ENCODE data around the gene MZT2A. TPM values are rescaled to one million over a fixed set of nuclear protein-coding genes. Genes with fewer than 3 reads are reported as not detected.
A peak's percentile ranks its signal among the peaks of the same experiment; 100 is the strongest.
"Not testable (repeated sequence)": the region's sequence is repeated elsewhere in the genome, so short reads cannot be mapped to it uniquely, and the experiment has no call there.

Gene MZT2A
- total and polyA plus RNA-seq, 10 donors = 23.7 to 190 (median 45.0) TPM

- DNase-seq = peak; percentile 76
- Histone ChIP-seq H3K4me3 (no peak overlapping the region), H3K36me3 (peaks cover 0 to 45% (median 29%) of the 10 kb centered on the region in 6 donors), H3K4me1 (peaks cover 0 to 1% (median under 1%) of the 10 kb centered on the region in 6 donors), H3K27ac (no peak overlapping the region), H3K9me3 (no peaks in the 10 kb centered on the region), H3K27me3 (replicated peaks in 1 of 7) (peaks cover 0 to 2% (median 0%) of the 10 kb centered on the region in 7 donors)
- intact Hi-C loops (cut with DNase I; ENCODE audit: low total_unique reads) = no loop called here
- WGBS, 5 donors = 86 to 95% (median 90%) methylated on average over 20 of the region's 20 CpGs
- TF ChIP-seq CTCF (IDR thresholded peaks at IDR 0.05 in 8 of 11, conservative IDR thresholded peaks at IDR 0.05 in 3 of 11) = no peak
- TF ChIP-seq POLR2A (IDR thresholded peaks at IDR 0.05) = no peak
- no peak for TF ChIP-seq POLR2AphosphoS5 (IDR thresholded peaks at IDR 0.05)
Observed at GRCh38 chr2:131521961-131522781, 30.0 kb upstream of the MZT2A start.

- H3K36me3 ChIP-seq = peaks cover 0 to 52% (median 36%) of the 10 kb centered on the region in 6 donors
- DNase-seq; H3K4me1 ChIP-seq; H3K27me3 ChIP-seq (replicated peaks in 1 of 7); H3K4me3 ChIP-seq; intact Hi-C loops (cut with DNase I; ENCODE audit: low total_unique reads); H3K27ac ChIP-seq; H3K9me3 ChIP-seq: not testable (repeated sequence)
- 77 to 87% (median 84%) methylated on average over 6 of the region's 6 CpGs for WGBS, 5 donors
Observed at GRCh38 chr2:131521524-131521923, 29.3 kb upstream of the MZT2A start.

- no peak overlapping the region for H3K27ac ChIP-seq
- WGBS, 5 donors = 82 to 96% (median 94%) methylated on average over 4 to 10 of the region's 10 CpGs
- no peaks in the 10 kb centered on the region for H3K27me3 ChIP-seq (replicated peaks in 1 of 7)
- peaks cover 0 to 59% (median 37%) of the 10 kb centered on the region in 6 donors for H3K36me3 ChIP-seq
- no peak overlapping the region for H3K4me3 ChIP-seq
- DNase-seq = peak; percentile 56
- H3K9me3 ChIP-seq = no peaks in the 10 kb centered on the region
- no peaks in the 10 kb centered on the region for H3K4me1 ChIP-seq
- intact Hi-C loops (cut with DNase I; ENCODE audit: low total_unique reads) = no loop called here
- TF ChIP-seq POLR2A (IDR thresholded peaks at IDR 0.05) (no peak), CTCF (IDR thresholded peaks at IDR 0.05 in 8 of 11, conservative IDR thresholded peaks at IDR 0.05 in 3 of 11) (no peak), POLR2AphosphoS5 (IDR thresholded peaks at IDR 0.05) (no peak)
Observed at GRCh38 chr2:131520526-131520925, 28.3 kb upstream of the MZT2A start.

GRCh38 chr2:131519871-131520470, 27.8 kb upstream of the MZT2A start:
- peak in 1 of 3 donors; percentile 6 for TF ChIP-seq POLR2AphosphoS5 (IDR thresholded peaks at IDR 0.05)

GRCh38 chr2:131519466-131519865, 27.3 kb upstream of the MZT2A start:
- Histone ChIP-seq H3K27me3 (replicated peaks in 1 of 7) (no peaks in the 10 kb centered on the region), H3K4me3 (no peak overlapping the region), H3K36me3 (peaks cover 0 to 69% (median 37%) of the 10 kb centered on the region in 6 donors), H3K27ac (no peak overlapping the region), H3K9me3 (no peaks in the 10 kb centered on the region), H3K4me1 (peaks cover 0 to 9% (median under 1%) of the 10 kb centered on the region in 6 donors)
- no peak for TF ChIP-seq POLR2AphosphoS5 (IDR thresholded peaks at IDR 0.05)
- TF ChIP-seq CTCF (IDR thresholded peaks at IDR 0.05 in 8 of 11, conservative IDR thresholded peaks at IDR 0.05 in 3 of 11) = no peak
- TF ChIP-seq POLR2A (IDR thresholded peaks at IDR 0.05) = no peak
- 95 to 98% (median 96%) methylated on average over 13 to 15 of the region's 15 CpGs for WGBS, 5 donors
- DNase-seq = peak; percentile 72
- intact Hi-C loops (cut with DNase I; ENCODE audit: low total_unique reads) = no loop called here

More at GRCh38 chr2:131519871-131520470, 27.8 kb upstream of the MZT2A start:
- 86 to 94% (median 91%) methylated on average over 13 to 24 of the region's 24 CpGs for WGBS, 5 donors
- H3K27me3 ChIP-seq (replicated peaks in 1 of 7); H3K4me1 ChIP-seq; intact Hi-C loops (cut with DNase I; ENCODE audit: low total_unique reads); H3K27ac ChIP-seq; H3K9me3 ChIP-seq; H3K4me3 ChIP-seq: not testable (repeated sequence)
- peaks cover 0 to 64% (median 37%) of the 10 kb centered on the region in 6 donors for H3K36me3 ChIP-seq
- peak; percentile 43 for DNase-seq

All from spleen (tissue), 11 donors.